Activated CD4-positive, alpha-beta T cell treated with anti-CD3 and anti-CD28 coated beads for 1 hour (primary cell): ENCODE results near the gene GINS1.

Experiments used
- DNase-seq: peaks from one replicate; pipeline ENCODE4 v3.0.0-alpha.2; 2020

GINS1 gene

DNA sequence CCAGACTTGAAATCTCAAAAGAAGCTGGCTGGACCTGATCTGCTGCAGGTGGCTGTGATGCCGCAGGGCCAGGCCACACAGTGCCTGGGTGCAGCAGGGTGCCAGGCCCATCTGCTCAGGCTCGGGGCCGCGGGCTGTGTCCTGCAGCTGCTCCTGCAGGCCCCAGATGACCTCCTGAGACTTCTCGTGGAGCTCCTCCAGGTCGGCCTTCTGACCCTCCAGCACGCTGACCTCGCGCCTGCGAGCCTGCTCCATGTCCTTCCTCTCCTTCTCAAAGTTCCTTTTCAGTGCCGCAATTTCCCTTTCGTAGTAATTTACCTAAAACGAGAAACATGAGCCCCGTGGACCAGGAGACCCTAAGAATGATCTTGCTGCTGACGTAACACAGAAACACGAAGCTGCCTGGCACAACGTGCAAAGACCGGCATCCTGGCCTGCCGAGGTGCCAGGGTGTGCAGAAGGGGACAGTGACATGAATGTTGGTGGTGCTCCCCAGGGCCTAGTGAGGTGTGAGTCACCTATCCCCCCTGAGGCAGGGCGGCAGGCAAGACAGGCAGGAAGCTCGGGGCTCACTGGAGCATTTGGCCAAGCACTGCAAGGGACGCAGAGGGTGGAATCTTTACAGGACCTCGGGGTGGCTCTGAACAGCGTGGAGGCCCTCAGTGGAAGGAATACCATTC lies 71.6 kb downstream of the GINS1 start:
- DNase-seq = no peak

GRCh38 chr20:25479638-25480037 lies 72.2 kb downstream of the GINS1 start:
- DNase-seq = no peak

DNA sequence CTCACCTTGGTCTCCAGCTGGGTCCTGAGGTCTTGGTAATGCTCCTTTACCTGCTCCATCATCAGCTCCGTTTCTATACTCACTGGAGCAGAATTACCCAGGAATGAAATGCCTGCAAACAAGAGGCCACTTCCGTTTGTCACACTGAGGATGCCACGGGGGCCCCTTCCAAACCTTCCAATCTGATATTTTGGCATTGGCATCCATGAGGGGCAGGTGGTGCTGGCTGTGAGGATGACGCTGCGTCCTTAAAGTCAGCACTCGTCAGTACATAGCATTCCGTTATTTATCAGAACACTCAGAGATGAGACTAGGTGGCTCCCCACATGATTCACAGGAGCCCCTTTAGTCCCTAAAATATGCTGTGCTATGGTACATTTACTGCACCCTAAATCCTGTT lies 72.7 kb downstream of the GINS1 start:
- no peak for DNase-seq

- no peak for DNase-seq
These were observed 73.3 kb downstream of the GINS1 start for GRCh38 chr20:25480797-25481196.

GRCh38 chr20:25481235-25481917 lies 73.9 kb downstream of the GINS1 start:
- no peak for DNase-seq

GRCh38 chr20:25481918-25482253 lies 74.4 kb downstream of the GINS1 start:
- no peak for DNase-seq

GRCh38 chr20:25483431-25484132 lies 76.1 kb downstream of the GINS1 start:
- no peak for DNase-seq

GRCh38 chr20:25484224-25484846 lies 76.9 kb downstream of the GINS1 start:
- no peak for DNase-seq

GRCh38 chr20:25484911-25485511 lies 77.5 kb downstream of the GINS1 start:
- no peak for DNase-seq

DNA sequence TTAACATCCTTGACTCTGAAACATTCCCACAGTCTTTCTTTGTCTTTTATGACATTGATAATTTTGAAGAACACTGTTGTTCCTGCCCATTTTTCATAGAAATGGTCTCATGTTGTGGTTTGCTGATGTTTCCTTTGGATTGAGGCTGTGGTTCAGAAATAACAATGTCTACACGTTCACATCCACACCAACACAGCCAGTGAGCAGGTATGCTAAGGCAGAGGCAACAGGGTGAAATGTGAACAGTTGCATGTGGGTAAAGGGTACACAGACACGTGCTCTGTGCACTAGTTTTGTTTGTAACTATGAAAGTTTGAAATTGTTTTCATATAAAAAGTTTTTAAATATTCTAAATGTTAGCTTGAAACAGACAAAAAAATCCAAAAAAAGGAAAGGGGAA lies 78.4 kb downstream of the GINS1 start:
- no peak for DNase-seq

- DNase-seq = no peak
These were observed 78.9 kb downstream of the GINS1 start for GRCh38 chr20:25486377-25486776.

- DNase-seq = no peak
These were observed 79.8 kb downstream of the GINS1 start for GRCh38 chr20:25487306-25487705.

DNA sequence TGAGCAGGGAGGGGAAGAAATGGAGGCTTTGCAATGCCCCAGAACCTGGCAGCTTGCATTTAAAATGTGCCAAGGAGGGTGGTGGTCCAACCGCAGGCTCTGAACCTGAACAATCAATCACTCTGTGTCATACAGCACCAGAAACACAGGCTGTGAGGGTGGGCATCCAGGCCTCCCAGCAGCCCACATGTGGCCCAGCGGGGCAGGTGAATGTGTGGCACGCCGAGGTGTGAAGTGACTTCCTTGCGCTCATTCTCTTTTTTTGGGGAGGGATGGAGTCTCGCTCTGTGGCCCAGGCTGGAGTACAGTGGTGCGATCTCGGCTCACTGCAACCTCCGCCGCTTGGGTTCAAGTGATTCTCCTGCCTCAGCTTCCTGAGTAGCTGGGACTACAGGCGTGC lies 80.5 kb downstream of the GINS1 start:
- DNase-seq = no peak

- no peak for DNase-seq
These were observed 81.9 kb downstream of the GINS1 start for GRCh38 chr20:25489221-25489871.

- DNase-seq = no peak
These were observed 83.4 kb downstream of the GINS1 start for GRCh38 chr20:25490656-25491445.

GRCh38 chr20:25491446-25492038 lies 84.1 kb downstream of the GINS1 start:
- no peak for DNase-seq

DNA sequence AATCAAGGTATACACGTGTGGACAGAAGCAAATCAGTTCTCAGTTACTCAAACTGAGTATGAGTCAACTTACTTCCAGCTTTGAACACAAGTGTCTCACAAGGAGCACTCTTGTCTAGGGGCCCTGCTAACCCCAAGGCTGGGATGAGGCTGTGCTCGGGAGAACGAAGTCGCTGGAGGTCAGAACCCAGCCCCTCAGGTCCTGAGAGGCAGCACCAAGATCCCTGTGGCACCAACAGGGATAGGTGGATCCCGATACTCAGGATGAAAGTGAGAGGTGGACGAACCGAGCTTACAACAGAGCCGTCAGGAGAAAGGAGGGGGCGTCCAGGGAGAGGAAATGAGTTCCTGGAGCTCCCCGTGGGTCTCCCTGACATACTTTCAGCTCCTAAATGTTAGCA lies 85.7 kb downstream of the GINS1 start:
- DNase-seq = no peak

- DNase-seq = no peak
These were observed 86.5 kb downstream of the GINS1 start for GRCh38 chr20:25493748-25494505.

DNA sequence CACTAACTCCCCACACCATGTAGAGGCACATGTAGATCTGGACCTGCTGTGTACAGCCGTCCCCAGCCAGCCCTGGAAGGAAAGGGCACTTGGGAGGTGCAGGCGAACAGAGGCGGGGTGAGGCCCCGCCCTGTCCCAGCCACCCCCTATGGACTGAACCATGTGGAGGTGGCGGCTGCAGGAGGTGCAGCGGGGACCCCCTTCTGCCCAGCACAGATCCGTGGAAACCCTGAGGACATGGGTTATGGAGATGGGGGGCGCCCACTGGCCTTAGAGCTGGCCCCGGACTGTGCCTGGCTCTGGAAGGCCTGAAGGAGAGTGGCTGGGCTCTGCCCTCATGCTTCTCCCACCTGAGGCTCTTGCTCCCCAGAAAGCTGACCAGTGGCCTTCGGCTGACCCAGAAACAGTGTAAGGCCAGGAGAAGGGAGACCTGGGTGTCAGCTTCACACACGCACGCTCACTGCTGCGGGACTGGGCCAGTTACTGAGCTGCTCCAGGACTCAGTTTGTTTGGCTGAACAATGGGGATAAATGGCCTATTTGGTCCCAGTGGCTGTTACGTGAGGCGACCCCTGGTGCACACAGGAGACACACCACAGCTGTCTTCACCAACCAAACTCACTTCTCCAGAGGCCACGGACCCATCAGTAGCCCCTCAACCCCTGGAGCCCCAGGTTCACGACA lies 87.2 kb downstream of the GINS1 start:
- DNase-seq = no peak

GRCh38 chr20:25495189-25495824 lies 87.8 kb downstream of the GINS1 start:
- DNase-seq = no peak
